Naive thymus-derived CD4-positive, alpha-beta T cell (primary cell): ENCODE results near the gene MEPCE. TPM values are rescaled to one million over a fixed set of nuclear protein-coding genes. Genes with fewer than 3 reads are reported as not detected.

ENCODE experiments used
- ATAC-seq: fragments of 150-1000 bp; cut with Tn5 transposase; 2 replicates; pipeline ENCODE4 v1.10.0; 2021; ENCODE audit warnings: mild to moderate bottlenecking, moderate library complexity
- CTCF ChIA-PET: fragments of 350-600 bp; sonication (Branson Sonifier 250); formaldehyde crosslinking; loops from one replicate; lab custom pipeline; 2021; ENCODE audit warnings: antibody characterized with exemption; lab: Charles Lee
- POLR2A ChIA-PET: fragments of 350-600 bp; sonication (Branson Sonifier 250); formaldehyde crosslinking; loops from one replicate; lab custom pipeline; 2021; ENCODE audit warnings: antibody characterized with exemption, inconsistent platforms; lab: Charles Lee
- DNase-seq, 9 donors: peaks; one replicate each; pipeline versions ENCODE4 v3.0.0 to v3.0.0-alpha.2; 2020 to 2022; ENCODE audit warnings: mixed read lengths in 1 of 9
- H3K27ac ChIP-seq: one replicate; pipeline ENCODE4 v1.7.0; 2013; ENCODE audit warnings: mild to moderate bottlenecking, low read depth, low read length, moderate library complexity
- H3K27me3 ChIP-seq, 2 donors: one replicate each; pipeline ENCODE4 v1.7.0; 2013; ENCODE audit warnings: low read length in 2 of 2, mild to moderate bottlenecking in 2 of 2, moderate library complexity in 2 of 2; ENCODE audit not compliant: control insufficient read depth in 2 of 2, insufficient read depth in 2 of 2
- H3K36me3 ChIP-seq, 3 experiments: 1 replicate in 2 of 3; 2 replicates in 1 of 3; pipeline ENCODE4 v1.7.0; 2013; ENCODE audit warnings: low read length in 3 of 3, mild to moderate bottlenecking in 3 of 3, moderate library complexity in 1 of 3; ENCODE audit not compliant: insufficient read depth in 3 of 3, control insufficient read depth in 2 of 3
- H3K4me1 ChIP-seq, 2 donors: one replicate each; pipeline ENCODE4 v1.7.0; 2013; ENCODE audit warnings: low read length in 2 of 2, mild to moderate bottlenecking in 2 of 2, moderate library complexity in 1 of 2; ENCODE audit not compliant: control insufficient read depth in 2 of 2, insufficient read depth in 2 of 2
- H3K4me3 ChIP-seq: 2 replicates; pipeline ENCODE4 v1.7.0; 2013; ENCODE audit warnings: mild to moderate bottlenecking, low read length
- H3K9me3 ChIP-seq, 3 experiments: 1 replicate in 2 of 3; 2 replicates in 1 of 3; pipeline ENCODE4 v1.7.0; 2013; ENCODE audit warnings: low read length in 3 of 3; ENCODE audit not compliant: control insufficient read depth in 2 of 3
- H3K27ac Mint-ChIP-seq, 9 donors: one replicate each; pipeline ENCODE4 v1.8.0; 2020 to 2022; ENCODE audit warnings: mixed read lengths in 9 of 9, mild to moderate bottlenecking in 8 of 9, moderate library complexity in 5 of 9, inconsistent platforms in 2 of 9
- H3K27me3 Mint-ChIP-seq, 5 donors: one replicate each; pipeline ENCODE4 v1.8.0; 2021 to 2022; ENCODE audit warnings: mixed read lengths in 5 of 5, mild to moderate bottlenecking in 1 of 5
- H3K36me3 Mint-ChIP-seq, 5 donors: one replicate each; pipeline ENCODE4 v1.8.0; 2020 to 2022; ENCODE audit warnings: mixed read lengths in 5 of 5, mild to moderate bottlenecking in 3 of 5, inconsistent platforms in 1 of 5
- H3K4me1 Mint-ChIP-seq, 7 donors: one replicate each; pipeline ENCODE4 v1.8.0; 2020 to 2022; ENCODE audit warnings: mixed read lengths in 7 of 7, mild to moderate bottlenecking in 3 of 7, inconsistent platforms in 1 of 7
- H3K4me3 Mint-ChIP-seq, 10 donors: one replicate each; pipeline ENCODE4 v1.8.0; 2020 to 2022; ENCODE audit warnings: mild to moderate bottlenecking in 10 of 10, mixed read lengths in 10 of 10, moderate library complexity in 6 of 10, inconsistent platforms in 2 of 10
- H3K9me3 Mint-ChIP-seq, 11 donors: one replicate each; pipeline ENCODE4 v1.8.0; 2020 to 2022; ENCODE audit warnings: mixed read lengths in 11 of 11, mild to moderate bottlenecking in 4 of 11, inconsistent platforms in 1 of 11, moderate library complexity in 1 of 11
- intact Hi-C, 2 donors: fragments of 100-400 bp; cut with micrococcal nuclease; formaldehyde crosslinking; loops; one replicate each; pipeline ENCODE4 v1.15.1; 2023
- polyA plus RNA-seq, 2 donors: library from polyadenylated mRNA; unstranded; fragments of 300-500 nt; fragmentation: Illumina TruSeq; gene quantifications; one replicate each; pipeline ENCODE4 v1.2.3, GENCODE V29; 2021
- total RNA-seq, 6 experiments: library from RNA in 5 of 6; stranded (reverse) in 5 of 6; gene quantifications; 1 replicate in 5 of 6; 2 replicates in 1 of 6; pipeline ENCODE4 v1.2.3 and lab custom pipeline; 2021 to 2026

Gene MEPCE
- total and polyA plus RNA-seq, 7 experiments from 2014 or later: 12.2 to 68.2 (median 60.6) TPM

GRCh38 chr7:100464210-100464660, 34.6 kb downstream of the MEPCE start, which contains the start of gene SPACDR:
SPACDR (minus strand) TSS chr7:100464260; CDS start chr7:100464025, 235 bp downstream.
- CTCF ChIA-PET: no interaction called here
- peaks cover 0 to 12% (median 0%) of the 10 kb centered on the region in 5 donors for H3K36me3 Mint-ChIP-seq

GRCh38 chr7:100464791-100465190, 35.2 kb downstream of the MEPCE start:
- no peaks in the 10 kb centered on the region for H3K27me3 Mint-ChIP-seq
- ChIA-PET POLR2A (interaction anchor here (0.6 to 1.3 kb wide), 8 partner anchors 10 to 230 kb away, joined by 3 to 6 read pairs (median 3); partner anchors contain the start of genes GIGYF1 and TSC22D4), CTCF (interaction anchor here (0.6 to 1.4 kb wide), 2 partner anchors 22 to 95 kb away, joined by 3 to 5 read pairs; no protein-coding TSS in a partner anchor)
- no peak overlapping the region for H3K4me3 Mint-ChIP-seq
- no peak overlapping the region for H3K4me3 ChIP-seq
- no peak for DNase-seq
- no peaks in the 10 kb centered on the region for H3K27me3 ChIP-seq
- no peak overlapping the region for H3K27ac ChIP-seq
- intact Hi-C loops: no loop called here
- peaks cover 8 to 68% (median 10%) of the 10 kb centered on the region in 3 experiments for H3K36me3 ChIP-seq
- peaks cover 1 to 21% (median 4%) of the 10 kb centered on the region in 7 donors for H3K4me1 Mint-ChIP-seq
- ATAC-seq: no peak
- peaks cover 6 to 7% of the 10 kb centered on the region in 2 donors for H3K4me1 ChIP-seq
- H3K9me3 Mint-ChIP-seq: no peaks in the 10 kb centered on the region
- peak overlapping the region in 3 of 9 donors; percentile 25 to 72 (median 37) for H3K27ac Mint-ChIP-seq
- no peaks in the 10 kb centered on the region for H3K9me3 ChIP-seq
- peaks cover 0 to 9% (median 0%) of the 10 kb centered on the region in 5 donors for H3K36me3 Mint-ChIP-seq

More at GRCh38 chr7:100464210-100464660, 34.6 kb downstream of the MEPCE start, which contains the start of gene SPACDR:
- Histone ChIP-seq H3K4me3 (no peak within 1 kb of the TSS), H3K27me3 (no peaks in the 10 kb centered on the region), H3K36me3 (peaks cover 8 to 63% (median 10%) of the 10 kb centered on the region in 3 experiments), H3K27ac (no peak within 1 kb of the TSS), H3K4me1 (peaks cover 3% of the 10 kb centered on the region in 2 donors), H3K9me3 (no peaks in the 10 kb centered on the region)
- Mint-ChIP-seq H3K27ac (peak within 1 kb of the TSS in 6 of 9 donors; percentile 12 to 77 (median 38)), H3K4me1 (peaks cover 0 to 16% (median 4%) of the 10 kb centered on the region in 7 donors), H3K9me3 (no peaks in the 10 kb centered on the region), H3K4me3 (no peak within 1 kb of the TSS), H3K27me3 (no peaks in the 10 kb centered on the region)
- ATAC-seq (no peak), DNase-seq (no peak)
- intact Hi-C loops: no loop called here
- POLR2A ChIA-PET: interaction anchor here (0.6 to 1.8 kb wide), 5 partner anchors 10 to 230 kb away, joined by 3 to 5 read pairs (median 3); partner anchors contain the start of genes GIGYF1 and TSC22D4

GRCh38 chr7:100465299-100465698, 35.7 kb downstream of the MEPCE start:
- ChIA-PET CTCF (interaction anchor here (0.6 to 1.4 kb wide), 4 partner anchors 16 to 106 kb away, joined by 3 to 5 read pairs (median 4); no protein-coding TSS in a partner anchor), POLR2A (interaction anchor here (0.6 to 1.3 kb wide), 9 partner anchors 12 to 355 kb away, joined by 3 to 6 read pairs (median 4); partner anchors contain the start of gene TSC22D4)
- intact Hi-C loops: no loop called here
- Mint-ChIP-seq H3K9me3 (no peaks in the 10 kb centered on the region), H3K27me3 (no peaks in the 10 kb centered on the region), H3K36me3 (peaks cover 0 to 9% (median 0%) of the 10 kb centered on the region in 5 donors), H3K27ac (peak overlapping the region in 4 of 9 donors; percentile 5 to 73 (median 38)), H3K4me3 (no peak overlapping the region), H3K4me1 (peaks cover 4 to 24% (median 7%) of the 10 kb centered on the region in 7 donors)
- Histone ChIP-seq H3K4me3 (no peak overlapping the region), H3K27ac (no peak overlapping the region), H3K36me3 (peaks cover 10 to 66% (median 10%) of the 10 kb centered on the region in 3 experiments), H3K9me3 (no peaks in the 10 kb centered on the region), H3K4me1 (peaks cover 6 to 7% of the 10 kb centered on the region in 2 donors), H3K27me3 (no peaks in the 10 kb centered on the region)
- DNase-seq: no peak
- no peak for ATAC-seq

- no peaks in the 10 kb centered on the region for H3K27me3 Mint-ChIP-seq
- peak; percentile 49 for ATAC-seq
- peaks cover 0 to 6% (median 0%) of the 10 kb centered on the region in 5 donors for H3K36me3 Mint-ChIP-seq
- no peaks in the 10 kb centered on the region for H3K9me3 Mint-ChIP-seq
- H3K27ac ChIP-seq: no peak overlapping the region
- peak overlapping the region in 3 of 9 donors; percentile 16 to 73 (median 60) for H3K27ac Mint-ChIP-seq
- peaks cover 5 to 28% (median 10%) of the 10 kb centered on the region in 7 donors for H3K4me1 Mint-ChIP-seq
- no peak for DNase-seq
- H3K36me3 ChIP-seq: peaks cover 10 to 66% (median 14%) of the 10 kb centered on the region in 3 experiments
- intact Hi-C loops: no loop called here
- H3K27me3 ChIP-seq: no peaks in the 10 kb centered on the region
- H3K4me3 ChIP-seq: no peak overlapping the region
- H3K4me1 ChIP-seq: peaks cover 6 to 7% of the 10 kb centered on the region in 2 donors
- no peaks in the 10 kb centered on the region for H3K9me3 ChIP-seq
- ChIA-PET POLR2A (interaction anchor here (0.6 to 1.3 kb wide), 6 partner anchors 12 to 355 kb away, joined by 3 to 6 read pairs (median 4); partner anchors contain the start of gene TSC22D4), CTCF (interaction anchor here (0.6 to 1.4 kb wide), 3 partner anchors 15 to 106 kb away, joined by 4 to 5 read pairs (median 5); no protein-coding TSS in a partner anchor)
- no peak overlapping the region for H3K4me3 Mint-ChIP-seq
These were observed 36.2 kb downstream of the MEPCE start for GRCh38 chr7:100465702-100466311.

- H3K9me3 Mint-ChIP-seq: no peaks in the 10 kb centered on the region
- no peak overlapping the region for H3K4me3 Mint-ChIP-seq
- H3K4me1 Mint-ChIP-seq: peaks cover 7 to 31% (median 11%) of the 10 kb centered on the region in 7 donors
- H3K27ac ChIP-seq: peak overlapping the region; percentile 13
- no peak overlapping the region for H3K4me3 ChIP-seq
- H3K36me3 ChIP-seq: peaks cover 10 to 69% (median 14%) of the 10 kb centered on the region in 3 experiments
- H3K4me1 ChIP-seq: peaks cover 6 to 7% of the 10 kb centered on the region in 2 donors
- H3K27me3 Mint-ChIP-seq: no peaks in the 10 kb centered on the region
- peaks cover 0 to 7% (median 0%) of the 10 kb centered on the region in 5 donors for H3K36me3 Mint-ChIP-seq
- no peak for DNase-seq
- POLR2A ChIA-PET: no interaction called here
- H3K27ac Mint-ChIP-seq: peak overlapping the region in 4 of 9 donors; percentile 5 to 65 (median 11)
- intact Hi-C loops: no loop called here
- CTCF ChIA-PET: interaction anchor here (4.7 kb wide), 1 partner anchor 15 kb away, joined by 30 read pairs; the partner anchor contains the start of gene NYAP1
- H3K27me3 ChIP-seq: no peaks in the 10 kb centered on the region
- no peaks in the 10 kb centered on the region for H3K9me3 ChIP-seq
- ATAC-seq: no peak
These were observed 37.3 kb downstream of the MEPCE start for GRCh38 chr7:100466653-100467605.
